Measurements from ENCODE around the gene DNAI4.
"Not testable (repeated sequence)": the region's sequence is repeated elsewhere in the genome, so short reads cannot be mapped to it uniquely, and the experiment has no call there.

Gene DNAI4, protein sequence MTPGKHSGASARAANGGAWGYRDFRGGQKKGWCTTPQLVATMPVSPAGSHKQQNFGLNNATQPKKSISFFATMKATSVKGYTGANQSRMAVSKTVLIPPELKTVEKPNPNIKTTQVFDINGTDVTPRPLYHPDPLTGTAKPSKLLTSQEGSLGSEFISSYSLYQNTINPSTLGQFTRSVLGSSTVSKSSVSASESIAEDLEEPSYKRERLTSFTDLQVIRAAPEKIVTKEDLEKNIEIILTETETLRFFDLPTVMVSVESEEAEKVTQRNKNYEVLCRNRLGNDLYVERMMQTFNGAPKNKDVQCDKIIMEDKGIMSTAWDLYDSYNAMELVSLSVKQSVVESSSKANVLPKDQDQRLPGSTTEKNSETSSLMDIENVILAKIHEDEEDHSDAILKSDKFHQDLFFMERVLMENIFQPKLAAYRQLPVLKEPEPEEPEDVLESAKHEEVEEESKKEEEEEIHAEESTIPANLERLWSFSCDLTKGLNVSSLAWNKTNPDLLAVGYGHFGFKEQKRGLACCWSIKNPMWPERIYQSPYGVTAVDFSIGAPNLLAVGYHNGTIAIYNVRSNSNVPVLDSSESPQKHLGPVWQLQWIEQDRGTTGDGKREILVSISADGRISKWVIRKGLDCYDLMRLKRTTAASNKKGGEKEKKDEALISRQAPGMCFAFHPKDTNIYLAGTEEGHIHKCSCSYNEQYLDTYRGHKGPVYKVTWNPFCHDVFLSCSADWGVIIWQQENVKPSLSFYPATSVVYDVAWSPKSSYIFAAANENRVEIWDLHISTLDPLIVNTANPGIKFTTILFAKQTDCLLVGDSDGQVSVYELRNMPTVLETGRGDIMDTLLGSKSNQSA

DNA sequence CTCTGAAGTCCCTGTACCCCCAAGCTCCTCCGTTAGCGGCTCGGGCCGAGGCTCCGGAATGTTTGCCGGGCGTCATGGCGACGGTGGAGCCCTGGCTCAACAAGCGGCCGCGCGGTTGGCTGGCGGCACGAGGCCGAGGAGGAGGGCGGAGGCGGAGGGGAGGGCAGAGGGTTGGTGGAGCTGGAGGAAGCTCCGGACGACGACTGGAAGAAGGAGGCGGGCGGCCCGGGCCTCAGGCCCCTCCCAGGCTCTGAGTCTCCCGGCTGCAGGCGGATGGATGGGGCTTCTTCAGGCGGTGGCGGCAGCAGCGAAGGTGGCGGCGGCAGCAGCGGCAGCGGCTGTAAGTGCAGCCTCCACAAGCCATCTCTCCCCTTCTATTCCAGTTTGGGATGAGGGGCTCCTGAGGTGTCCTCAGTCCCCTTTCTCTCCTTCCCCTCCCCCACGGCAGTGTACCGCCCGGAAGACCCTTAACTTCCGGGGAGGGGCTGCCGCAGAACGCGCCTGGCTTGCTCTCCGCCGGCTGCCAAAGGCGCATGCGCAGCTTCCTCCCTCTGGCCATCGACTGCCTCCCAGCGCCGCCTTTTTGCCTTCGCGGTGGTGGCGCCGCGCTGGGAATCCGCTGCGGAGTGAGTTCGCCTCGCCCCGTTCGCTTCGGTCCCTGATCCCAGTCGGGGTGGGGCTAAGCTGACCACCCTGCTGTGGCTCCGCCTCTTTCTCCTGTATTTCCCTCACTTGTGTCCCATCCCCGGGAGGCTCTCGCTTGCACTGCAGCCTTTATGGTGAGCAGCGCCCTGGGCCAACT is at the start of gene DNAI4, which contains the start of gene MIER1:
TSS of gene DNAI4 (minus strand) at position 101 of the 802 bp plus-strand sequence. CDS start at position 76, 25 bp downstream.
TSS of gene MIER1 (plus strand) at position 235 of the 802 bp plus-strand sequence. CDS start at position 274, 39 bp downstream.
- DNase-seq (ENCODE audit: low read depth in 2 of 2): peak; percentile 97 to 98

GRCh38 chr1:66968574-66968973 is 43.9 kb upstream of the DNAI4 start:
- no peak for DNase-seq (ENCODE audit: low read depth in 2 of 2)

DNA sequence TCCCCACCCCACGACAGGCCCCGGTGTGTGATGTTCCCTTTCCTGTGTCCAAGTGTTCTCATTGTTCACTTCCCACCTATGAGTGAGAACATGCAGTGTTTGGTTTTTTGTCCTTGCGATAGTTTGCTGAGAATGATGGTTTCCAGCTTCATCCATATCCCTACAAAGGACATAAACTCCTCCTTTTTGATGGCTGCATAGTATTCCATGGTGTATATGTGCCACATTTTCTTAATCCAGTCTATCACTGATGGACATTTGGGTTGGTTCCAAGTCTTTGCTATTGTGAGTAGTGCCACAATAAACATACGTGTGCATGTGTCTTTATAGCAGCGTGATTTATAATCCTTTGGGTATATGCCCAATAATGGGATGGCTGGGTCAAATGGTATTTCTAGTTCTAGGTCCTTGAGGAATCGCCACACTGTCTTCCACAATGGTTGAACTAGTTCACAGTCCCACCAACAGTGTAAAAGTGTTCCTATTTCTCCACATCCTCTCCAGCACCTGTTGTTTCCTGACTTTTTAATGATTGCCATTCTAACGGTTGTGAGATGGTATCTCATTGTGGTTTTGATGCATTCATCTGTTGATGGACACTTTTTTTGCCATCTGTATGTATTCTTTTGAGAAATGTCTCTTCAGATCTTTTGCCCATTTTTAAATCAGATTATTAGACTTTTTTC is 41.7 kb upstream of the DNAI4 start:
- DNase-seq (ENCODE audit: low read depth in 2 of 2): not testable (repeated sequence)

DNA sequence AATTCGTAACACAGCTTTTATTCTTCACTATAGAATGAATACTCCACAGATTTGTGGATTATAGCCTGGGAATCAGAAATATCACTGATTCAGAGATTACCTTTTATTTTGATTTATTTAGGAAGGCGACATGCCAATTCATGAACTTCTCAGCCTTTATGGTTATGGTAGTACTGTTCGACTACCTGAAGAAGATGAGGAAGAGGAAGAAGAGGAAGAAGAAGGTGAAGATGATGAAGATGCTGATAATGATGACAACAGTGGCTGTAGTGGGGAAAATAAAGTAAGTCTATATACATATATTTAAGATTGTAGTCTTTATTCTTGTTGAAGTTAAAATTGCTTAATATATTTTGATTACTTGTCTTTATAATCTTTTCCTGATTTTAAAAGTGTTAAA is 33.3 kb upstream of the DNAI4 start:
- no peak for DNase-seq (ENCODE audit: low read depth in 2 of 2)

DNA sequence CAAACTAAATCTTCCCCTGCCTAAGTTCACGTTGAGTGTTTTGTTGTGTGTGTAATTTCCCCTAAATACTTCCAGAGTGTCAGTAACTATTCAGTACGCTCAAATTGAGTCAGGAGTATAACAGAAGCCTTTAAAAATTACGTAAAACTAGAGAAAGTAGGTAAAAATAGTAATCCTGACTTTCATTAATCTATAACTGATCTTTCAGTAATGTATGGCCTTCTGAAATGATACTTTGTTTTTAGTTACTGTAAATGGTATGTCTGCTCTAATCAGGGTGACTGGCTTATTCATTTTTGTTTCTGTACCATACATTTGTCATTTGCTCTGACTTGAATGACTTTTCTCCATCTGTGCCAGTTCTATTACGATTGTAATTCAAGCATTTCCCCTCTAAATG is 29.6 kb upstream of the DNAI4 start:
- no peak for DNase-seq (ENCODE audit: low read depth in 2 of 2)

- peak in 1 of 2 experiments; percentile 22 for DNase-seq (ENCODE audit: low read depth in 2 of 2)
Measured at GRCh38 chr1:66951513-66951912, 26.9 kb upstream of the DNAI4 start.

GRCh38 chr1:66947267-66947666 is 22.6 kb upstream of the DNAI4 start:
- no peak for DNase-seq (ENCODE audit: low read depth in 2 of 2)

DNA sequence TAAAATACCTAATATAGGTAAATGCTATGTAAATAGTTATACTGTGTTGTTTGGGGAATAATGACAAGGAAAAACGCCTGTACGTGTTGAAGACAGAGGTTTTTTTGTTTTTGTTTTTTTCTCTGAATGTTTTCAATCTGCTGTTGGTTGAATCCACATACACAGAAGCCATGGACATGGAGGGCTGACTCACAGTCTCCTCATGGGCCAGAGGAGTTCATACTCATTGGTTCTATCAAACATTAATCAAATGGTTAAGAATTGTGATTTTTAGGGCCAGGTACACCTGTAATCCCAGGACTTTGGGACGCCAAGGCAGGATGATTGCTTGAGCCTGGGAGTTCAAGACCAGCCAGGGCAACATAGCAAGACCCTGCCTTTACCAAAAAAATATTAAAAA is 20.7 kb upstream of the DNAI4 start:
- DNase-seq (ENCODE audit: low read depth in 2 of 2): no peak

- DNase-seq (ENCODE audit: low read depth in 2 of 2): peak in 1 of 2 experiments; percentile 8
Measured at GRCh38 chr1:66944330-66945274, 19.9 kb upstream of the DNAI4 start.

DNA sequence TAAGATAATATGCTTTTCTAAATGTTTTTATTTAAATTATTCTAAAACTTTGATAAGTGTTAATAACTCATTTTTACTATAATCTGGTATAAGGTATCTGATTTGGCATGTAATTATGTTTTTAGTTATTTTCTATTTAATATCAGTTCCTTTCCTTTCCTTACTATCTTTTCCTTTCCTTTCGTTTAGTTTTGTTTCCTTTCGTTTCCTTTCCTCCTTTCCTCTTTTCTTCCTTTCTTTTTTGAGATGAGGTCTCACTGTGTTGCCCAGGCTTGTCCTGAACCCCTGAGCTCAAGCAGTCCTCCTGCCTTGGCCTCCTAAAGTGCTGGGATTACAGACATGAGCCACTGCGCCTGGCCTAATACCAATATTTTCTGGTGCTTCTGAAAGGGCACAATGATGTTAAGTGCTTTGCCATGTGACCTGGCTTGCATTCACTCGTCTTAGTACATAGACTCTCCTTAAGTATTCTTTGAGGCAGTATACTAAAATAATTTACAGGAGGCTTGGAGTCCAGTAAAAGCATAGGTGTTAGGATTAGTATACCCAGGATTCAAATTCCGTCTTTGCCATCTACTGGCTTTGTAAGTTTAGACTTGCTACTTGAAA is 18.8 kb upstream of the DNAI4 start:
- no peak for DNase-seq (ENCODE audit: low read depth in 2 of 2)

DNA sequence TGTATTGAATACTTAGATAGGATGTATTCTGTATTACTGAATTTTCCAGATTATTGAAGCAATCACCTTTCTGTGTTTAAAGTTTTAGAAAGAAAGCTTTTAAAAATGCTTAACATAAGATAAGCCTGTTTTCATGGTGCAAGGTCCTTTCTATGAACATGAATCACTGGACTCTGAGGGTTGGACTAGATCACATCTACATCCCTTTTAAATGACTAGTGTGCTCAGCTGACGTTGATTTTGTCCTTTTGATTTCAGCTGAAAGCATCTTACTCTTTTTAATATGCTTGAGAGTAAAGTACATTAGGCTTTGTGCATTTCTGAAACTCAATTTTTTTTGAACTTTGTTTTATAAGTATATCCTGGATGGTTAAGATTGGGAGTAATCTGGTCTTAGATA is 16.3 kb upstream of the DNAI4 start:
- no peak for DNase-seq (ENCODE audit: low read depth in 2 of 2)

DNA sequence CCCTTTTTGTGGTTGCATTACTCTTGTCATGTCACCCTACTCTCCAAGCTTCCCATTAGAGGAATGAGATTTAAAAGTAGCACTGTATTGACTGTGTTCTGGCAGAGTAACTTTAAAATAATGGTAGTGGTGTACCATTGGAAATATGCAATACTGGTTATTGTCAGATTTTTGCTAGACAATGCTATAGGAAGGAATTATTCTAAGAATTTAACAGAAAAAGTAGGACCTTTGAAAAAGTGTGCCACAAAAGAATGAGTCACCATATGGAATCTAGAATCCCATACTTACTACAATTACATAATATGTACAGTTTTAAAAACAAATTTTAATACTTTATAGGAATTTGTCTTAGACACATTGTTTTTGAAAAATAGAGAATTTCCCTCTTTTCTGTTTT is 14.0 kb upstream of the DNAI4 start:
- DNase-seq (ENCODE audit: low read depth in 2 of 2): peak; percentile 31 to 41

DNA sequence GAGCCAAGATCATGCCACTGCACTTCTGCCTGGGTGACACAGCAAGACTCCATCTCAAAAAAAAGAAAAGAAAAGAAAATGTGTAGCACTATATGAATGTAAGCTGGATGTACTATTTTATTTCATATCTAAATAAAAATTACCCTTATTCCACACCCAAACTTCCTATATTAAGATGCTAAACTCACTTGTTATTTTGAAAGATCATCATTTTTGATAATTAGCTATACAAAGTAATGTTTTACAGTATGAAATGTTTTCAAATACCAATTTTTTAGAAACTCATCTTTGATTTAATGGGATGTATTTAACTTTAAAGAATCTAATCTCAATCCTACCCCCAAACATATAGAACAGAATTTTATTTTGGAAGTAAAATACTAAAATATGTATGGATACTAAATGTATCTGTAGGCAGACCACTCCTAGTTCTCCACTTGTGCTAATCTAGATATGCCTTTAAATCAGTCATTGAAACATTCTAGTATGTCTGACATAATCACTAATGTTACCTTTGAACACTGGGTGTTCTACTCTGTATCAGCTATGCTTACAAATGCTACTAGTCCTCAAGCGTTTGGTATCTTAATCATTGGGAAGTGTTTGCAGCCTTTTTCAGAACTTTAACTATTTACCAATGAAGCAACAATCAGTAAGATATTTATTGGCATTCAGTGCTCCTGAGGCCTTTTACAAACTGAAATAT is 13.0 kb upstream of the DNAI4 start:
- DNase-seq (ENCODE audit: low read depth in 2 of 2): no peak

DNA sequence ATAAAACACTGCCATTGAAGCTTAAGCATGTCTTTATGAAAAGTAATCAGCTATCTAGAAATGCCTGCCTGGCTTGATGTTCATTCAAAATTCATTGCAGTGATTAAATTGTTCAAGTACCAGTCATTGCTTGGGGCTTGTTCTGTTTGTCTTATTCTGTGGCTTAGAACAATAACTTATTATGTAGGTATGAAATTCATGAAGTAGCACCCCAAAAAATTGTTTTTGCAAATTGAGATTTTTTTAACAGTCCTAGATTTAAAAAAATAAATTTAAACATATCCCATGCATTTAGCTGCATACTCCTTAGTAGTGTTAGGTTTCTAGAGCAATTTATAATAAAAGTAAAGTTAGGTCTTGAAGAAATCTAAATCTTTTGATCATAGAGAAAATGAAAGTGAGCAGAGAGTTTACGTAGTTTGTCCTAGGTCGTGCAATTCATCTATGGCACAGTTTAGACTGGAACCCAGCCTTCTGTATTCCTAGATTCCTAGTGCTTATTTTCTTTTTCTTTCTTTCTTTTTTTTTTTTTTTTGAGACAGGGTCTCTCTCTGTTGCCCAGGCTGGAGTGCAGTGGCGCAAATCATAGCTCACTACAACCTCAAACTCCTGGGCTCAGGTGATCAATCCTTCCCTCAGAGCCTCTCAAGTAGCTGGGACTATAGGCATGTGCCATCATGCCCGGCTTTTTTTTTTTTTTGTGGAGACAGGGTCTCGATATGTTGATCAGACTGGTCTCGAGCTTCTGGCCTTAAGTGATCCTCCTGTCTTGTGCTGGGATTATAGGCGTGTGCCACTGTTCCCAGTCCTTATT is 9.4 kb upstream of the DNAI4 start:
- no peak for DNase-seq (ENCODE audit: low read depth in 2 of 2)

DNA sequence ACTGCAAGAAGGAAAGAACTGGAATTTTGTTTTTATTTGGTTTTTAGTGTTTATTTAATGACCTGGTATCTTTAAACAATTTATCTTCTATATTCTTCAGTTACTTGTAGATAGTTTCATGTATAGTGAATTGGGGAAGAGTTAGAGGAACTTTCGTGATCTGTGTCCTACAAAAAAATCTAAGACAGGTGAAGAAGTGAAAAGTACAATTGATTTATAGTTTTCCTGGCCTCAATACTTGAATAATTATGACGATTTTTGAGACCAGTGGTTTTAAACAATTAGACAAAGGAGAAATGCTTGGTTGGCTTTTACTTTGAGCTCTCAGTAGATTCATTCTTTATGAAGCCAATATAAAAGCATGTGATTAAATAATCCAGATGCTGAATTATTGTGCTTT is 7.6 kb upstream of the DNAI4 start:
- DNase-seq (ENCODE audit: low read depth in 2 of 2): no peak

- no peak for DNase-seq (ENCODE audit: low read depth in 2 of 2)
Measured at GRCh38 chr1:66931590-66931989, 6.9 kb upstream of the DNAI4 start.

- no peak for DNase-seq (ENCODE audit: low read depth in 2 of 2)
Measured at GRCh38 chr1:66930823-66931174, 6.1 kb upstream of the DNAI4 start.
